Neural cell (in vitro differentiated cells): ENCODE measurements around the gene GPR158. TPM values are rescaled to one million over a fixed set of nuclear protein-coding genes. Genes with fewer than 3 reads are reported as not detected.

Source experiments
- H2AFZ ChIP-seq: fragments of 200-600, 300-800 bp; sonication (generic), shearing (Covaris generic); 2 replicates; pipeline ENCODE4 v1.6.0; 2014; ENCODE audit warnings: low read depth, mild to moderate bottlenecking, antibody characterized with exemption, low read length, moderate library complexity
- H3F3A ChIP-seq: fragments of 200-600 bp; shearing (Covaris generic); 2 replicates; pipeline ENCODE4 v1.6.1; 2016; ENCODE audit warnings: mild to moderate bottlenecking, moderate library complexity, mixed read lengths, antibody characterized with exemption, low read length; ENCODE audit not compliant: insufficient read depth, poor library complexity, severe bottlenecking
- H3K27ac ChIP-seq: fragments of 200-600, 300-800 bp; sonication (generic), shearing (Covaris generic); 2 replicates; pipeline ENCODE4 v1.5.1; 2014; ENCODE audit warnings: mild to moderate bottlenecking, low read length, moderate library complexity
- H3K27me3 ChIP-seq: fragments of 300-800, 200-600 bp; sonication (generic), shearing (Covaris generic); 2 replicates; pipeline ENCODE4 v1.6.0; 2014; ENCODE audit warnings: mild to moderate bottlenecking, low read depth, low read length, moderate library complexity; ENCODE audit not compliant: insufficient read depth
- H3K36me3 ChIP-seq: fragments of 300-800, 200-600 bp; sonication (generic), shearing (Covaris generic); 2 replicates; pipeline ENCODE4 v1.5.1; 2014; ENCODE audit warnings: mild to moderate bottlenecking, antibody characterized with exemption, low read length, moderate library complexity; ENCODE audit not compliant: insufficient read depth
- H3K4me2 ChIP-seq: fragments of 300-800, 200-600 bp; sonication (generic), shearing (Covaris generic); 2 replicates; pipeline ENCODE4 v1.6.0; 2014; ENCODE audit warnings: mild to moderate bottlenecking, low read length
- H3K4me3 ChIP-seq: fragments of 300-800, 200-600 bp; sonication (generic), shearing (Covaris generic); 2 replicates; pipeline ENCODE4 v1.5.1; 2014; ENCODE audit warnings: mild to moderate bottlenecking, low read length, moderate library complexity
- H3K79me2 ChIP-seq: fragments of 200-600 bp; shearing (Covaris generic); replicated peaks from 2 replicates; pipeline ENCODE4 v1.6.0; 2014; ENCODE audit warnings: mild to moderate bottlenecking, low read length, moderate library complexity; ENCODE audit not compliant: insufficient read depth
- H3K9ac ChIP-seq: fragments of 300-800, 200-600 bp; sonication (generic), shearing (Covaris generic); 2 replicates; pipeline ENCODE4 v1.6.1; 2016; ENCODE audit warnings: mild to moderate bottlenecking, low read length, mixed read lengths
- H3K9me2 ChIP-seq: fragments of 200-600 bp; shearing (Covaris generic); 2 replicates; pipeline ENCODE4 v1.6.1; 2016; ENCODE audit warnings: mild to moderate bottlenecking, low read length, mixed read lengths; ENCODE audit not compliant: insufficient read depth
- H3K9me3 ChIP-seq: fragments of 200-600, 300-800 bp; sonication (generic), shearing (Covaris generic); 2 replicates; pipeline ENCODE4 v1.6.1; 2016; ENCODE audit warnings: mild to moderate bottlenecking, mixed run types, low read length, moderate library complexity, mixed read lengths
- H4K20me1 ChIP-seq: fragments of 200-600 bp; shearing (Covaris generic); 2 replicates; pipeline ENCODE4 v1.6.1; 2016; ENCODE audit warnings: mild to moderate bottlenecking, mixed run types; ENCODE audit not compliant: insufficient read depth
- EP300 ChIP-seq: fragments of 450-650 bp; conservative IDR thresholded peaks from 2 replicates; pipeline ENCODE4 v1.6.1; 2014; ENCODE audit warnings: antibody characterized with exemption, mild to moderate bottlenecking, moderate library complexity; ENCODE audit not compliant: poor library complexity, severe bottlenecking
- EZH2 ChIP-seq: fragments of 200-600, 300-800 bp; shearing (Covaris generic), sonication (generic); IDR thresholded peaks from 2 replicates; pipeline ENCODE4 v1.6.1; 2014; ENCODE audit warnings: antibody characterized with exemption, low read length, borderline replicate concordance, mild to moderate bottlenecking; ENCODE audit not compliant: insufficient read depth, poor library complexity, severe bottlenecking
- MXI1 ChIP-seq: fragments of 450-650 bp; conservative IDR thresholded peaks from 2 replicates; pipeline ENCODE4 v1.6.1; 2014; ENCODE audit warnings: antibody characterized with exemption, mild to moderate bottlenecking; ENCODE audit not compliant: poor library complexity, severe bottlenecking
- POLR2AphosphoS5 ChIP-seq: IDR thresholded peaks from 2 replicates; pipeline ENCODE4 v1.6.1; 2012
- RAD21 ChIP-seq: fragments of 450-650 bp; conservative IDR thresholded peaks from 2 replicates; pipeline ENCODE4 v1.6.1; 2014; ENCODE audit warnings: antibody characterized with exemption, mild to moderate bottlenecking, moderate library complexity
- SMC3 ChIP-seq: fragments of 450-650 bp; conservative IDR thresholded peaks from 2 replicates; pipeline ENCODE4 v1.6.1; 2014; ENCODE audit warnings: antibody characterized with exemption, mild to moderate bottlenecking, moderate library complexity; ENCODE audit not compliant: poor library complexity
- TAF1 ChIP-seq: IDR thresholded peaks from 2 replicates; pipeline ENCODE4 v1.6.1; 2012; ENCODE audit warnings: low read depth
- polyA plus RNA-seq: library from polyadenylated mRNA; depleted of rRNA; stranded (reverse); fragments of >200 nt; gene quantifications from 2 replicates; pipeline ENCODE4 v1.2.3, GENCODE V29; 2014
- TF ChIP-seq, protein P1 (sequence below): fragments of 450-650 bp; IDR thresholded peaks from 2 replicates; pipeline ENCODE4 v1.5.1; 2014; ENCODE audit warnings: antibody characterized with exemption, mild to moderate bottlenecking, moderate library complexity; ENCODE audit not compliant: poor library complexity, severe bottlenecking
- TF ChIP-seq, protein P2 (sequence below): IDR thresholded peaks from 2 replicates; pipeline ENCODE4 v1.6.1; 2012; ENCODE audit warnings: borderline replicate concordance

GPR158 gene
- polyA plus RNA-seq, 1 donor from 2014 or later: 2.1 TPM

DNA sequence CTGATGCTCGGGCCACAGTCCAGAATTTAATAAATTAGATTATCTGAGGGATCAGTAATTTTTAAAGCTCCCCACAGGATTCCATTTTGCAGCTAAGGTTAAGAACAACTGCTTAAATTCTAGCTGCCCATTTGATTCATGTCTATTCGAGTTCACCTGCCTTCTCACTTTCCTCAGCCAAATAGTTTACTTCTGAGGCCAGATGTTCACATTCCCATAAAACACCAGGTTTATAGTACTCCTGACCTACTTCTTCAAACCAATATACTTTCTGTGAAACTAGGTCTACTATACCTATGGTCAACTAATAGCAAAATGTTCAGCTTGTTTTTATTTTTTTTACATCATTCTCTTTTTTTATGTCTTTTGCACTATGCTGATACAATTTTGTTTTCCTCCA is 86.3 kb downstream of the GPR158 start:
- Histone ChIP-seq H3K4me3 (no peak overlapping the region), H3K9me3 (no peaks in the 10 kb centered on the region), H2AFZ (no peak overlapping the region), H3F3A (no peaks in the 10 kb centered on the region), H3K4me2 (no peak overlapping the region), H4K20me1 (no peaks in the 10 kb centered on the region), H3K9me2 (no peaks in the 10 kb centered on the region), H3K79me2 (no peaks in the 10 kb centered on the region), H3K27ac (no peak overlapping the region), H3K27me3 (no peaks in the 10 kb centered on the region), H3K9ac (no peak overlapping the region), H3K36me3 (no peaks in the 10 kb centered on the region)
- TF ChIP-seq EP300 (no peak), POLR2AphosphoS5 (no peak), RAD21 (no peak), TAF1 (no peak), MXI1 (no peak), SMC3 (no peak), EZH2 (no peak)
- TF ChIP-seq, protein P1, sequence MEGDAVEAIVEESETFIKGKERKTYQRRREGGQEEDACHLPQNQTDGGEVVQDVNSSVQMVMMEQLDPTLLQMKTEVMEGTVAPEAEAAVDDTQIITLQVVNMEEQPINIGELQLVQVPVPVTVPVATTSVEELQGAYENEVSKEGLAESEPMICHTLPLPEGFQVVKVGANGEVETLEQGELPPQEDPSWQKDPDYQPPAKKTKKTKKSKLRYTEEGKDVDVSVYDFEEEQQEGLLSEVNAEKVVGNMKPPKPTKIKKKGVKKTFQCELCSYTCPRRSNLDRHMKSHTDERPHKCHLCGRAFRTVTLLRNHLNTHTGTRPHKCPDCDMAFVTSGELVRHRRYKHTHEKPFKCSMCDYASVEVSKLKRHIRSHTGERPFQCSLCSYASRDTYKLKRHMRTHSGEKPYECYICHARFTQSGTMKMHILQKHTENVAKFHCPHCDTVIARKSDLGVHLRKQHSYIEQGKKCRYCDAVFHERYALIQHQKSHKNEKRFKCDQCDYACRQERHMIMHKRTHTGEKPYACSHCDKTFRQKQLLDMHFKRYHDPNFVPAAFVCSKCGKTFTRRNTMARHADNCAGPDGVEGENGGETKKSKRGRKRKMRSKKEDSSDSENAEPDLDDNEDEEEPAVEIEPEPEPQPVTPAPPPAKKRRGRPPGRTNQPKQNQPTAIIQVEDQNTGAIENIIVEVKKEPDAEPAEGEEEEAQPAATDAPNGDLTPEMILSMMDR: no peak
- TF ChIP-seq, protein P2, sequence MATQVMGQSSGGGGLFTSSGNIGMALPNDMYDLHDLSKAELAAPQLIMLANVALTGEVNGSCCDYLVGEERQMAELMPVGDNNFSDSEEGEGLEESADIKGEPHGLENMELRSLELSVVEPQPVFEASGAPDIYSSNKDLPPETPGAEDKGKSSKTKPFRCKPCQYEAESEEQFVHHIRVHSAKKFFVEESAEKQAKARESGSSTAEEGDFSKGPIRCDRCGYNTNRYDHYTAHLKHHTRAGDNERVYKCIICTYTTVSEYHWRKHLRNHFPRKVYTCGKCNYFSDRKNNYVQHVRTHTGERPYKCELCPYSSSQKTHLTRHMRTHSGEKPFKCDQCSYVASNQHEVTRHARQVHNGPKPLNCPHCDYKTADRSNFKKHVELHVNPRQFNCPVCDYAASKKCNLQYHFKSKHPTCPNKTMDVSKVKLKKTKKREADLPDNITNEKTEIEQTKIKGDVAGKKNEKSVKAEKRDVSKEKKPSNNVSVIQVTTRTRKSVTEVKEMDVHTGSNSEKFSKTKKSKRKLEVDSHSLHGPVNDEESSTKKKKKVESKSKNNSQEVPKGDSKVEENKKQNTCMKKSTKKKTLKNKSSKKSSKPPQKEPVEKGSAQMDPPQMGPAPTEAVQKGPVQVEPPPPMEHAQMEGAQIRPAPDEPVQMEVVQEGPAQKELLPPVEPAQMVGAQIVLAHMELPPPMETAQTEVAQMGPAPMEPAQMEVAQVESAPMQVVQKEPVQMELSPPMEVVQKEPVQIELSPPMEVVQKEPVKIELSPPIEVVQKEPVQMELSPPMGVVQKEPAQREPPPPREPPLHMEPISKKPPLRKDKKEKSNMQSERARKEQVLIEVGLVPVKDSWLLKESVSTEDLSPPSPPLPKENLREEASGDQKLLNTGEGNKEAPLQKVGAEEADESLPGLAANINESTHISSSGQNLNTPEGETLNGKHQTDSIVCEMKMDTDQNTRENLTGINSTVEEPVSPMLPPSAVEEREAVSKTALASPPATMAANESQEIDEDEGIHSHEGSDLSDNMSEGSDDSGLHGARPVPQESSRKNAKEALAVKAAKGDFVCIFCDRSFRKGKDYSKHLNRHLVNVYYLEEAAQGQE: no peak

DNA sequence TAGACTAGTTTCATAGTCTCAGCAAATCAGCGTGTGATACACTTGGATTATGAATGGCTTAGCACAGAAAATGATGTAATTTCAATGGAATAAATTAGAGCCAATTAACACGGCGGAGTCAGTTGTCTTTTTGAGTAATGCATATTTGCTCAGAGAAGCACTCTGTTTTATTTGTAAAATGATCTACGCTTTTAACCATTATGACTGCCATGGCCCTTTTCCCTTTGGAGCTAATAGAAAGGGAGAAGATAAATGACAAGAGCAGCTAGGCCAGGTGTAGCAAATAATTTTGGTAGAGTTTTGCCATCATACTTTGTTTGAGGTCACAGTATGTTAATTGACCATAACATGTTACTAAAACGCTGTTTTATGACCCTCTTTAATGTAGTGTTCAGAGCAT is 86.8 kb downstream of the GPR158 start:
- Histone ChIP-seq H3K4me2 (no peak overlapping the region), H3K4me3 (no peak overlapping the region), H2AFZ (no peak overlapping the region), H3K36me3 (no peaks in the 10 kb centered on the region), H3K9me2 (no peaks in the 10 kb centered on the region), H3K9ac (no peak overlapping the region), H3K79me2 (no peaks in the 10 kb centered on the region), H3K27me3 (no peaks in the 10 kb centered on the region), H3K27ac (no peak overlapping the region), H3K9me3 (no peaks in the 10 kb centered on the region), H4K20me1 (no peaks in the 10 kb centered on the region), H3F3A (no peaks in the 10 kb centered on the region)
- TF ChIP-seq, protein P1: no peak
- TF ChIP-seq EP300: no peak
- no peak for TF ChIP-seq POLR2AphosphoS5
